Measurements from ENCODE around the gene FIGN.

Gene FIGN

DNA sequence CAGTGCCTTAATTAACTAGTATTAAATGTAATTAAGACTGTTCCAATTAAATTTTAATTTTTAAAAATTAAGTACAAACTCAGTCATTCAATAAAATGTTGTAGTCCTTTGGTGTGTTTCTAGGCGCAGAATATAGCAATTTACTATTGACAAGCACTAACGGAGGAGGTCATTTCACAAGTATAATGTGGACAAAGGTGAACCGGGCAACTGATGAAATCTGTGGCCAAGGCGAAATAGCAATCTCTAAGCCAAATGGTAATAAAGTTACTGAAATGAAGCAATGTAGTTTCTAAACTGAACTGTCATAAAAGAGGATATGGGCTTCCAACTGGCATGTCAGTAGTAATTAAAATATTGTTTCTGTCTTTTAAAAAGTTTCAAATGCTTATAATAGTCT lies 27.5 kb downstream of the FIGN start:
- DNase-seq (ENCODE audit: low read depth, low spot score), result no peak

DNA sequence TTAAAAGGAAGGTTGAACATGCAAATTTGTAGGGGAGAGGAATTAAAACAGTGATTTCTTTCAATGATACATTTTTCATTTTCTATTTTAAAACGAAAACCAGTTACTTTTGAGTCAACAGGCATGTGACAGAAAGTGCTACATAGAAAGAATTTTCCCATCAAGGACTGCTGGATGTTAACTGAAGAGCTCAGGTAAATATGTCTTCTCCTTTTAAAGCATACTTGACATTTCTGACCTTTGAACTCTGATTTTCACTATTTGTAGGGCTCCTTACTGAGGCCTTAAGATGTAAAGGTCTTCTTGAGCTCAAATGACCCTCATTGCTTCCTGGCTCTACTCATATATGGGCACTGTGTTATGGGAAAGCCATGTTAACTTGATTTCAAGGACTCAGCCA lies 32.4 kb downstream of the FIGN start:
- no peak for DNase-seq (ENCODE audit: low read depth, low spot score)

- no peak for DNase-seq (ENCODE audit: low read depth, low spot score)
Measured at GRCh38 chr2:163701399-163702195, 34.2 kb downstream of the FIGN start.

- no peak for DNase-seq (ENCODE audit: low read depth, low spot score)
Measured at GRCh38 chr2:163698857-163699256, 37.0 kb downstream of the FIGN start.

DNA sequence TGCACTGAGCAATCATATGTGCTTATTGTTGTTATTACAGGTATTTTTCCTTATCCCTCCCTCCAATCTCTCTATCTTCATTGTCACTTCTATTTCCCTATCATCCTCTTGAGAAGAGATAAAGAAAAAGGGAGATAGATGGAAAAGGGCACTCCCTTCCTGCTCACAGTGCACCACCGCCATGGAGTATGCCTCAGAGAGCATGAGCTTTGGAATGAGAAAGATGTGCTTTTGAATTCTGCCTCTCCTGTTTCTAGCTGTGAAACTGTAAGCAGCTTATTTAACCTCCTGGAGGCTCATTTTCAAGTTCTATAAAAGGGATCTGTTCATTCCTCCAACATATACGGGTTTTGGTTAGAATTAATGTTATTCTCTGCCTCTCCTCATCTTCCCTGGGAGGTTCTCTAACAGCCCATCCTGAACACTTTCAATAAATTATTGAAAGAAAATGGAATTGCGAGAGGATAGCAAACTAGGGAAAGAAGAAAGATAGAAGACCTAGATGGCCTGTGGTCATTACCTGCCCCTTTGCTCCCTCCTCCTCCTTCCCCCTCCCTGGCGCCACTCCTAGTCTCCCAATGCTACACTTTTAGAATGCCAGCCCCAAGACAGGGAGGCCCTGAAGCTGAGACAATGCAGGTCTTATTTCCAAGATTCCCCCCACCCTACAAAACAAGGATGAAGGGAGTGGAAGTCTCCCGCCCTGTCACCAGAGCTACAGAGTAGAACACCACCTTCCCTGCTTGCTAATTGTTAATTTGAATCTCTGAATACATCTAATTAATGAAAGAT lies 37.8 kb downstream of the FIGN start:
- no peak for DNase-seq (ENCODE audit: low read depth, low spot score)

DNA sequence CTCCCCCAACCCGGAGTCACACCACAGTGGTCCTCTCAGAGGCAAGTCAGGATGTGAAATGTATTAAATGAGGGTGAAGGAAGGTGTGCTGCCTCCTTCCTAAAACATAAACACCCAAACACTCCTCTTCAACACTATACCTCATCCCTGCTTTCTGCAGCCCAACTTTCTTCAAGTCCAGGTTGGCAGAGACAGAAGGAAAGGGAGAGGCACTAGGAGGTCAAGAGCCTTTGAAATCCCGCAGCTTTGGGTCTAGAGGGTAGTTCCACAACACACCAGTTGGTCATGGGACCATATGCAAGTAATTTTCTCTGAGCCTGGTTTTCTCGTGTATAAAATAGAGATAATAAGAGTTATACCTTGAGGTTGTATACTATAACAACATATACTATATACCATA lies 38.4 kb downstream of the FIGN start:
- no peak for DNase-seq (ENCODE audit: low read depth, low spot score)

DNA sequence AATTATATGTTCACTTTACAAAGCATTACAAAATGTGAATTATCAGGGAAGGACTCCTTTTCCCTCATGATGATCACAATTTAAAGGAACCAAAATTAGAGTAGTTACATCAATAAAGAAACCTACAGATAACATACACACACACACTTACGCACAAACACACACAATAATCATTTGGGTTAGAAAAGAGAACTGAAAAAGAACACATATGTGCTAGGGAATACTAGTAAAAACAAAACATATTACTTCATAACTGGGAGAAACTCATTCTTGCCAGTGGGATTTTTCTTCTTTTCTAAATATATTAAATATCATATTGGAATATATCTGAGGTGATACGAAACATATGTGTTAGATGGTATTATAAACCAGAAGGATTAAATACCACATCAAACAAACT lies 42.3 kb downstream of the FIGN start:
- no peak for DNase-seq (ENCODE audit: low read depth, low spot score)

DNA sequence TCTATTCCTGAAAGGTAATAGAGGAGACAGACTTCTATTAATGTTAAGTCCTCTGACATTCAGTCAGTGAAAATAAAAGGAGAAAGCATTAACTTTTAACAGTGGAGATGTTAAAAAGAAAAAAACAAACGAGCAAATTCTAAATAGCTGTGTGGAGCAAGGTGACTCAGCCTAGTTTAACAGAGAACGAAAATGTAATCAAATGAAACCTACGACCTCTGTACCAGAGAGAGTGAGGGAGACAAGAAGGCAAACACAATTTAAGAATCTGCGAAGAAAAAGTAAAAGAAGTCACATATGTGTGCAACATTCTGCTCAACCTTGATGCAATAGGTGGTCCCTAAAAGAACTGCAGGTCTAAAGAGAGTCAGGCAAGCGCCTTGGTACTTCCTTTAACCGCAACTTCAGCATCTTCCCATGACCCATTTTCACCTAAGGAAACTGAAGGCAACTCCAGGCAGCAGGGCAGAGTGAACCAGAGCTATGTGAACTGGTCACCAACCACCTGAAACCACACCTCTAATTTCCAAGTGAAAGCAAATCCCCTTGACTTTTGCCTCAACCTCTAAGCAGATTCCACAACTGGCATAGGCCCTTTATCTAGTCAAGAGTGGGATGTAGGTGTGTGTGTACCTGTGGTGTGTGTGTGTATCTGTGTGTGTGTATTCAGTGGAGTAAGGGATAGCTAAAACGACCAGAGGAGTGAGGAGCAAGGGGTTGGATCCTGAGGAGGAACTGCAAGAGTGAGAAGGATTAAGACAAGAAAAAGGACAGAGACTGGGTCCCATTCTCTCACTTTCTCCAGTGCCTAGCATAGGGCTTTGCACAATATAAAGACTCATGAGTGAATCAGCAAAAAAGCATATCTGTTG lies 43.0 kb downstream of the FIGN start:
- no peak for DNase-seq (ENCODE audit: low read depth, low spot score)

DNA sequence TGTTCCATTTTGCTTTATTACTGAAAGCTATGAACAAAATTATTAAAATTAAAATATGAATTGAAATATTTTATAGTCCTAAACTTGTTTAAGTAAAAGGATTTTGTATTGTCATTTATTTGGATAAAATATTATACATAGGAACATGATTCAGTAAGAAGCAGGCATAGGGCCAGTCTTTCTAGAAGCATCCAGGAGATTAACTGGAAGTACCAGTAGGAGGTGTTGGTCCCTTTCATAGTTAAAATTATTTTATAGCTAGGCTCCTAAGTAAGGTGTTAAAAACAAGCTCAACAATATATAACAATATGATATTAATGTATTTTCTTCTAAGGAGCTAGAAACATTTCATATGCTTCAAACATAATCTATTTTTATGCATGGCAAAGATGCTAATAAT lies 43.7 kb downstream of the FIGN start:
- no peak for DNase-seq (ENCODE audit: low read depth, low spot score)

GRCh38 chr2:163690896-163691295 lies 44.9 kb downstream of the FIGN start:
- DNase-seq (ENCODE audit: low read depth, low spot score), result no peak

- no peak for DNase-seq (ENCODE audit: low read depth, low spot score)
Measured at GRCh38 chr2:163687217-163687616, 48.6 kb downstream of the FIGN start.

- no peak for DNase-seq (ENCODE audit: low read depth, low spot score)
Measured at GRCh38 chr2:163686289-163686688, 49.5 kb downstream of the FIGN start.

GRCh38 chr2:163682695-163683094 lies 53.1 kb downstream of the FIGN start:
- DNase-seq (ENCODE audit: low read depth, low spot score), result no peak

DNA sequence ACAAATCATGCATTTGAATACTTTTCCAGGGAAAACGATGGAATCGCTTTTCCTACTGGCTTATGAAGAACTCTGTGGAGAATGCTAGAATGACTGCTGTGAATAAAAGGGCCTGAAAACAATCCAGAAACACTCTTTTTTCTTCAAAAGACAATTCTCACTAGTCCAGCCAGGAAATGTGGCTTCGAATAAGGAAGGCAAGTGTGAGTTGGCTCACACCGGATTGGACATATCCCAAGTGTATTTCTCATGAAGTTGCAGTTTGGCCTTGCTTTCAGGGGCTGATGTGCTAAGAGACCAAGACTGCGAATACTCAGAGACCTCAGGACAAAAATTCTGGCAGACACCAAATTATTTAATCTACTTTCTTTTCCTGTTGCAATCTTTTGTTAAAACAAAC lies 54.1 kb downstream of the FIGN start:
- no peak for DNase-seq (ENCODE audit: low read depth, low spot score)

DNA sequence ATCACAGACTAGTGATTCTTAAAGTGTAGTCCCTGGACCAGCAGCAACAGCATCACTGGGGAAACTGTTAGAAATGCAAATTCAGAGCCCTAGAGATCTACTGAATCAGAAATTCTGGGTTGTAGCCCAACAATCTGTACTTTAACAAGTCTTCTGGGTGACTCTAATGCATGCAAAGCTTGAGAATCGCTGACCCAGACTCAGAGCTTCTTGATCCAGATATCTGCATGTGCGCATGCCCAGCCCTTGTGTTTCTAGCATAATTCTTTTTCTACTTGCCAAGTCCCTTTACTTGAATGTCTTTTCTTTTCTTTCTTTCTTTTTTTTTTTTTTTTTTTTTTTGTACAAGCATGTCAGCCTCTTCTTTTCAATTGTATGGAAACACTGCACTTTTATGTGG lies 60.4 kb downstream of the FIGN start:
- DNase-seq (ENCODE audit: low read depth, low spot score), result no peak

DNA sequence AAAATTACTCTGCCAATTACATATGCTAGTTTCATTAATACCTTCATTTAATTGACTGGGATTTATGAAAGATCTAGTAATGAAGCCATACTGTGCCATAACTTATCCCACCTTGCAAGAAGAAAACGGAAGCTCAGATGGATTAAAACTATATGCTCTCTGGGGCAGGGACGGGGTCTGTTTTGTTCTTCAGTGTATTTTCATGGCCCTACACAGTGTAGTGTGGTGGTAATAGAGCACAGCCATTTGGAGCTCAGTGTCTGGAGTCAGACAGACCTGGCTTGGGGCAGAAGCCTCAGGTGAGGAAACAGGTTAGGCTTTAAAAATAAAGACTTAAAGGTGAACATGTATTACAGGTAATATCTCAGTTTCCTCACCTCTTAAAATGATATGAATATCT lies 62.3 kb downstream of the FIGN start:
- DNase-seq (ENCODE audit: low read depth, low spot score), result no peak

GRCh38 chr2:163670929-163671328 lies 64.9 kb downstream of the FIGN start:
- DNase-seq (ENCODE audit: low read depth, low spot score), result no peak

GRCh38 chr2:163669506-163669905 lies 66.3 kb downstream of the FIGN start:
- DNase-seq (ENCODE audit: low read depth, low spot score), result no peak

GRCh38 chr2:163667064-163667887 lies 68.5 kb downstream of the FIGN start:
- DNase-seq (ENCODE audit: low read depth, low spot score), result no peak

DNA sequence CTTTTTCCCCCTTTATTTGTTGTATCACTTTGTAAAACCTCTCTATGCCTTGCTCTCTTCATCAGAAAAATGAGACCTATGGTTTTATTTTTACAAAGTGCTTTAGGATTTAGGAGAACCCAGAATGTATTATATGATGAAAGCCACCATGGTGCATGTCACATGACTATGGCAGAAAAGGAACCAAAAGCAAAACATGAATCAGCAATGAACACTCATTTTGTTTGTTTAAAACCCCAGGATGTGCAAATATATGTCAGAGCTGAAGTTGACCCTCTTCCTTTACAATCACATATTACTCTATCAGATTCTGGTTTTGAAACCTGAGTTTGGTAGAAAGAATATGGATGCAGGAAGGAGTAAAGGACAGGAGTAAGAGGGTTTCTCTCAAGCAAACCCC lies 70.0 kb downstream of the FIGN start:
- DNase-seq (ENCODE audit: low read depth, low spot score), result no peak

GRCh38 chr2:163665051-163665450 lies 70.8 kb downstream of the FIGN start:
- no peak for DNase-seq (ENCODE audit: low read depth, low spot score)
